ENCODE measurements around the gene ARR3.
A peak's percentile ranks its signal among the peaks of the same experiment; 100 is the strongest.
"Not testable (repeated sequence)": the region's sequence is repeated elsewhere in the genome, so short reads cannot be mapped to it uniquely, and the experiment has no call there.

Gene ARR3

GRCh38 chrX:70281951-70282350 lies 13.8 kb downstream of the ARR3 start, which contains the start of gene RAB41:
TSS of gene RAB41 (plus strand) at chrX:70282172. CDS start at chrX:70282218, 46 bp downstream.
- DNase-seq = no peak

GRCh38 chrX:70289168-70289792 lies 21.1 kb downstream of the ARR3 start:
- no peak for DNase-seq

- DNase-seq = peak; percentile 7
Measured at GRCh38 chrX:70289793-70290770, 21.9 kb downstream of the ARR3 start, which contains the start of the genes KIF4A and PDZD11. TSS of gene KIF4A (plus strand) at chrX:70290104. CDS start at chrX:70290459, 355 bp downstream. TSS of gene PDZD11 (minus strand) at chrX:70289927. CDS start at chrX:70289341, 586 bp downstream.

GRCh38 chrX:70292788-70293187 lies 24.7 kb downstream of the ARR3 start:
- DNase-seq = no peak

- DNase-seq = no peak
Measured at GRCh38 chrX:70293621-70294020, 25.5 kb downstream of the ARR3 start.

- no peak for DNase-seq
Measured at GRCh38 chrX:70301716-70302115, 33.6 kb downstream of the ARR3 start.

- DNase-seq = no peak
Measured at GRCh38 chrX:70313503-70313902, 45.4 kb downstream of the ARR3 start.

GRCh38 chrX:70322784-70323183 lies 54.6 kb downstream of the ARR3 start:
- DNase-seq = no peak

GRCh38 chrX:70323628-70324027 lies 55.5 kb downstream of the ARR3 start:
- not testable (repeated sequence) for DNase-seq

GRCh38 chrX:70324326-70324725 lies 56.2 kb downstream of the ARR3 start:
- DNase-seq = no peak

- DNase-seq = no peak
Measured at GRCh38 chrX:70331161-70331560, 63.0 kb downstream of the ARR3 start.
